CD4-positive, alpha-beta T cell treated with Interleukin-15 for 1 hour (primary cell): ENCODE measurements around the gene RADIL.
A peak's percentile ranks its signal among the peaks of the same experiment; 100 is the strongest.
"Not testable (repeated sequence)": the region's sequence is repeated elsewhere in the genome, so short reads cannot be mapped to it uniquely, and the experiment has no call there.

Experiments used
- DNase-seq: peaks from one replicate; pipeline ENCODE4 v3.0.0-alpha.2; 2020

RADIL gene

GRCh38 chr7:4805110-4805983, 78.2 kb downstream of the RADIL start:
- no peak for DNase-seq

GRCh38 chr7:4803397-4804241, 79.9 kb downstream of the RADIL start:
- DNase-seq, result no peak

- DNase-seq, result not testable (repeated sequence)
Observed at GRCh38 chr7:4802577-4802976, 80.9 kb downstream of the RADIL start.

- no peak for DNase-seq
Observed at GRCh38 chr7:4801839-4802231, 81.7 kb downstream of the RADIL start.

GRCh38 chr7:4800926-4801838, 82.3 kb downstream of the RADIL start:
- no peak for DNase-seq

- DNase-seq, result no peak
Observed at GRCh38 chr7:4800487-4800886, 83.0 kb downstream of the RADIL start.

- DNase-seq, result no peak
Observed at GRCh38 chr7:4799508-4800268, 83.8 kb downstream of the RADIL start.

- no peak for DNase-seq
Observed at GRCh38 chr7:4798706-4799235, 84.7 kb downstream of the RADIL start.

- DNase-seq, result peak; percentile 49
Observed at GRCh38 chr7:4797858-4798705, 85.4 kb downstream of the RADIL start.

GRCh38 chr7:4796453-4796852, 87.1 kb downstream of the RADIL start:
- DNase-seq, result no peak

GRCh38 chr7:4794591-4795350, 88.7 kb downstream of the RADIL start:
- no peak for DNase-seq

- not testable (repeated sequence) for DNase-seq
Observed at GRCh38 chr7:4794171-4794570, 89.3 kb downstream of the RADIL start.

GRCh38 chr7:4793385-4793993, 90.0 kb downstream of the RADIL start:
- not testable (repeated sequence) for DNase-seq

- DNase-seq, result no peak
Observed at GRCh38 chr7:4792537-4793126, 90.9 kb downstream of the RADIL start.

- DNase-seq, result peak; percentile 77
Observed at GRCh38 chr7:4791738-4792536, 91.6 kb downstream of the RADIL start.

GRCh38 chr7:4791101-4791737, 92.3 kb downstream of the RADIL start:
- DNase-seq, result no peak

GRCh38 chr7:4790516-4790991, 93.0 kb downstream of the RADIL start:
- no peak for DNase-seq

GRCh38 chr7:4790078-4790465, 93.4 kb downstream of the RADIL start:
- no peak for DNase-seq
